ENCODE results near the gene CAMSAP1. TPM values are rescaled to one million over a fixed set of nuclear protein-coding genes. Genes with fewer than 3 reads are reported as not detected.

CAMSAP1 gene
- total and polyA plus RNA-seq, 2 of the 4 experiments (the other 2 are of a cell fraction) = 8.2 to 19.5 TPM

DNA sequence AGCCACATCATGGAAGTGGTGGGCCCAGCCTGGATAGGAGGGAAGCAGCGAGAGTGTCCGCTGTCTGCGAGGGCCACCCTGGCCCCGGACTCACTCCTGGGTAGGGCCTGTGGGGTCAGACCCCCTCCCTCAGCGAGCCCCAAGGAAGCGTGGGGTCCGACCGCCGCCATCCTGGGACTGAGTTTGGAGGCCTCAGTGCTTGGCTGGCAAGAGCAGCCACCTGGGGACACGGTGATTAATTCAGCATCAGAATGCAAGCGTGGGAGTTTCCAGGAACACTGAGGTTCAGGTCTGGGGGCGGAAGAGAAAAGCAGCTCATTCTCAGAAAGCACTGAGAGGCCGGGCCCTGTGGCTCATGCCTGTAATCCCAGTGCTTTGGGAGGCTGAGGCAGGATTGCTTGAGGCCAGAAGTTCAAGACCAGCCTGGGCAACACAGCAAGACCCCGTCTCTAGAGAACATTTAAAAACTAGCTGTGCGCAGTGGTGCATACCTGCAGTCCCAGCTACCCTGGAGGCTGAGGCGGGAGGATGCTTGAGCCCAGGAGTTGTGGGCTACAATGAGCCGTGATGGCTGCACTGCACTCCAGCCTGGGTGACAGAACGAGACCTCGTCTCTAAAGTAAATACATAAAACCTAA is 18.3 kb upstream of the CAMSAP1 start:
- WGBS, 2 experiments (ENCODE audit: extremely low coverage in 2 of 2, insufficient read length in 1 of 2) = 97% methylated on average over 11 of the region's 19 CpGs; no CpG with 5 or more reads in 1 of the 2 experiments
- Histone ChIP-seq H2BK20ac (ENCODE audit: low read depth, low read length) (no peak overlapping the region), H2BK5ac (ENCODE audit: low read depth, low read length, poor library complexity, severe bottlenecking) (no peak overlapping the region), H3K4me3 (ENCODE audit: insufficient read depth, low read depth, low read length) (no peak overlapping the region), H2AFZ (replicated peaks; ENCODE audit: low read length, poor library complexity) (no peak overlapping the region), H3K9ac (ENCODE audit: low read depth, low read length) (no peak overlapping the region), H3K27ac (ENCODE audit: insufficient read depth, low read length) (no peak overlapping the region), H3K4me1 (ENCODE audit: control insufficient read depth, insufficient read depth, low read length) (no peaks in the 10 kb centered on the region), H3K23ac (ENCODE audit: low read depth, low read length) (no peak overlapping the region), H3K56ac (ENCODE audit: extremely low read depth, insufficient read depth, low read length) (no peak overlapping the region), H2AK5ac (ENCODE audit: low read depth, low read length) (no peak overlapping the region), H3K18ac (ENCODE audit: low read depth, low read length) (no peak overlapping the region), H3K4ac (ENCODE audit: low read depth, low read length) (no peak overlapping the region), H3K9me3 (ENCODE audit: control insufficient read depth, insufficient read depth, low read length) (no peaks in the 10 kb centered on the region), H4K91ac (ENCODE audit: insufficient read depth, low read depth, low read length) (no peak overlapping the region), H3K27me3 (ENCODE audit: control insufficient read depth, insufficient read depth, low read length) (no peaks in the 10 kb centered on the region), H4K8ac (ENCODE audit: low read depth in 2 of 2, low read length in 2 of 2) (no peak overlapping the region), H3K79me1 (ENCODE audit: low read depth in 1 of 2, low read length in 2 of 2) (peaks cover 0 to 8% of the 10 kb centered on the region in 2 experiments; a peak in 1 of 4 replicates), H2BK15ac (ENCODE audit: low read depth, low read length) (no peak overlapping the region), H3K4me2 (ENCODE audit: low read depth, low read length) (no peak overlapping the region), H2BK120ac (ENCODE audit: low read depth, low read length) (no peak overlapping the region), H4K20me1 (ENCODE audit: insufficient read depth, low read length) (peaks cover 8% of the 10 kb centered on the region), H2AK9ac (replicated peaks; ENCODE audit: low read depth, low read length, poor library complexity) (no peak overlapping the region), H3K36me3 (ENCODE audit: control insufficient read depth, insufficient read depth, low read length) (peaks cover 8% of the 10 kb centered on the region; the same call in 1 of the 2 replicates), H4K5ac (ENCODE audit: low read depth, low read length) (no peak overlapping the region), H3K14ac (replicated peaks; ENCODE audit: low read depth, low read length) (no peak overlapping the region), H3K9me1 (ENCODE audit: insufficient read depth, low read length) (peaks cover 8% of the 10 kb centered on the region; the same call in 1 of the 2 replicates)
- no TSS peak for BruUV-seq (replicated peaks)
- ChIA-PET CTCF (no interaction called here), POLR2A (ENCODE audit: unreplicated experiment) (no interaction called here)
- ATAC-seq (ENCODE audit: low read depth) (no peak), DNase-seq (peak; percentile 35)
- dilution Hi-C loops (cut with HindIII; ENCODE audit: low sequenced_read_pairs, unreplicated experiment) (no loop called here), in situ Hi-C loops (cut with MboI; ENCODE audit: low sequenced_read_pairs) (loop anchor here (25.0 kb wide), 1 partner anchor 313 kb away; a partner anchor contains a TSS), intact Hi-C loops (cut with micrococcal nuclease) (no loop called here)
- TF ChIP-seq MAFK (IDR thresholded peaks at IDR 0.05; ENCODE audit: low read depth, low read length) (no peak), BHLHE40 (IDR thresholded peaks at IDR 0.05; ENCODE audit: low read depth, low read length) (no peak), CHD1 (IDR thresholded peaks at IDR 0.05; ENCODE audit: low read depth, low read length) (no peak), CEBPB (IDR thresholded peaks at IDR 0.05; ENCODE audit: low read depth, low read length) (no peak), RFX5 (IDR thresholded peaks at IDR 0.05; ENCODE audit: low read depth, low read length) (no peak), FOS (IDR thresholded peaks at IDR 0.05; ENCODE audit: low read depth, low read length) (no peak), POLR2A (IDR thresholded peaks at IDR 0.05; ENCODE audit: low read depth, low read length) (no peak), MAZ (IDR thresholded peaks at IDR 0.05; ENCODE audit: borderline replicate concordance, low read depth, low read length) (no peak), NFE2L2 (IDR thresholded peaks at IDR 0.05; ENCODE audit: low read depth, low read length) (no peak), SMC3 (IDR thresholded peaks at IDR 0.05; ENCODE audit: low read depth, low read length) (no peak)
- TF ChIP-seq, protein P1, sequence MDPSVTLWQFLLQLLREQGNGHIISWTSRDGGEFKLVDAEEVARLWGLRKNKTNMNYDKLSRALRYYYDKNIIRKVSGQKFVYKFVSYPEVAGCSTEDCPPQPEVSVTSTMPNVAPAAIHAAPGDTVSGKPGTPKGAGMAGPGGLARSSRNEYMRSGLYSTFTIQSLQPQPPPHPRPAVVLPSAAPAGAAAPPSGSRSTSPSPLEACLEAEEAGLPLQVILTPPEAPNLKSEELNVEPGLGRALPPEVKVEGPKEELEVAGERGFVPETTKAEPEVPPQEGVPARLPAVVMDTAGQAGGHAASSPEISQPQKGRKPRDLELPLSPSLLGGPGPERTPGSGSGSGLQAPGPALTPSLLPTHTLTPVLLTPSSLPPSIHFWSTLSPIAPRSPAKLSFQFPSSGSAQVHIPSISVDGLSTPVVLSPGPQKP (IDR thresholded peaks at IDR 0.05; ENCODE audit: borderline replicate concordance, low read depth, low read length) = no peak

Measured in IMR-90 (cell line).